ENCODE data around the gene SHISA5.

Gene SHISA5

DNA sequence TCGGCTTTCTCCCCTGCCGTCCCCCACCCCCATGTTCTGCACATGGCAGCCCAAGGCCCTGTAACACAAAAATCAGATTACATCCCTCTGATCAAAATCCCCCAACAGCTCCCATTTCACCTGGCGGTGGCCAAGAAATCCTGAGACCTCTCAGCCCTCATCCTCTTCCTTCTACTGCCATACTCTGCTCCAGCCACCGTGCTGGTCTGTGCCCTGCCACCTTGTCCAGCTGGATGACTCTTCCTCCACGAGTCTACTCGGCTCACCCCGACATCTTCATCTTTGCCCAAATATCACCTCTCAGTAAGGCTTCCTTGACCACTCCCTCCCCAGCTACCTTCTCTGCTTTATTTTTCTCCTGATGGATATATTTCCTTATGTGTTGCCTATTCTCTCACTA lies 67.1 kb downstream of the SHISA5 start:
- ATAC-seq, result no peak
- TF ChIP-seq PPARA (CRISPR knock-in tag; IDR thresholded peaks at IDR 0.05; ENCODE audit: borderline replicate concordance), result no peak
- TF ChIP-seq ISL1 (CRISPR knock-in tag; IDR thresholded peaks at IDR 0.05), result no peak
- no peak for TF ChIP-seq CSDC2 (CRISPR knock-in tag; IDR thresholded peaks at IDR 0.05)
- TF ChIP-seq, protein P1, sequence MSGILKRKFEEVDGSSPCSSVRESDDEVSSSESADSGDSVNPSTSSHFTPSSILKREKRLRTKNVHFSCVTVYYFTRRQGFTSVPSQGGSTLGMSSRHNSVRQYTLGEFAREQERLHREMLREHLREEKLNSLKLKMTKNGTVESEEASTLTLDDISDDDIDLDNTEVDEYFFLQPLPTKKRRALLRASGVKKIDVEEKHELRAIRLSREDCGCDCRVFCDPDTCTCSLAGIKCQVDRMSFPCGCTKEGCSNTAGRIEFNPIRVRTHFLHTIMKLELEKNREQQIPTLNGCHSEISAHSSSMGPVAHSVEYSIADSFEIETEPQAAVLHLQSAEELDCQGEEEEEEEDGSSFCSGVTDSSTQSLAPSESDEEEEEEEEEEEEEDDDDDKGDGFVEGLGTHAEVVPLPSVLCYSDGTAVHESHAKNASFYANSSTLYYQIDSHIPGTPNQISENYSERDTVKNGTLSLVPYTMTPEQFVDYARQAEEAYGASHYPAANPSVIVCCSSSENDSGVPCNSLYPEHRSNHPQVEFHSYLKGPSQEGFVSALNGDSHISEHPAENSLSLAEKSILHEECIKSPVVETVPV (CRISPR knock-in tag; IDR thresholded peaks at IDR 0.05), result no peak
- TF ChIP-seq GLIS3 (CRISPR knock-in tag; IDR thresholded peaks at IDR 0.05), result no peak
- no peak for TF ChIP-seq ZNF70 (CRISPR knock-in tag; IDR thresholded peaks at IDR 0.05)
- TF ChIP-seq ZFP30 (CRISPR knock-in tag; IDR thresholded peaks at IDR 0.05), result no peak
- no peak for TF ChIP-seq ESRRG (CRISPR knock-in tag; IDR thresholded peaks at IDR 0.05)
- no peak for TF ChIP-seq ZC3H10 (CRISPR knock-in tag; IDR thresholded peaks at IDR 0.05)
- no peak for TF ChIP-seq ZFP3 (CRISPR knock-in tag; IDR thresholded peaks at IDR 0.05)

DNA sequence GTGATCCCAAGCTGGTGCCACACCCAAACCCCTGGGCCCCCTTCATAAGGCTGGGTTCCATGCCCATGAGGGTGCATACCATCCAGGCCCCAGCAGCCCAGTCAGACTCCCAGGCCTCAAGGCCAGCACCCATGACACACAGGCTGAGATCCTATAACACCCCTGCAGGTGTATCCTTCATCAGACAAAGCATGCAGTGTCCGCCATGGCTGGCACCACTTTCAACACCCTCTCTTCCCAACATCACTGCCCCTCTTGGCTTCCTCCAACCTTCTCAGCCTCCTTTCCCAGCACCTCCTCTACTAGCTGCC lies 67.5 kb downstream of the SHISA5 start:
- no peak for ATAC-seq
- TF ChIP-seq, protein P1 (CRISPR knock-in tag; IDR thresholded peaks at IDR 0.05), result no peak
- TF ChIP-seq ESRRG (CRISPR knock-in tag; IDR thresholded peaks at IDR 0.05) (no peak), ZNF70 (CRISPR knock-in tag; IDR thresholded peaks at IDR 0.05) (no peak), ISL1 (CRISPR knock-in tag; IDR thresholded peaks at IDR 0.05) (no peak), TCF4 (CRISPR knock-in tag; IDR thresholded peaks at IDR 0.05; ENCODE audit: borderline replicate concordance) (no peak), RARB (CRISPR knock-in tag; IDR thresholded peaks at IDR 0.05) (no peak)
- TF ChIP-seq, protein P2, sequence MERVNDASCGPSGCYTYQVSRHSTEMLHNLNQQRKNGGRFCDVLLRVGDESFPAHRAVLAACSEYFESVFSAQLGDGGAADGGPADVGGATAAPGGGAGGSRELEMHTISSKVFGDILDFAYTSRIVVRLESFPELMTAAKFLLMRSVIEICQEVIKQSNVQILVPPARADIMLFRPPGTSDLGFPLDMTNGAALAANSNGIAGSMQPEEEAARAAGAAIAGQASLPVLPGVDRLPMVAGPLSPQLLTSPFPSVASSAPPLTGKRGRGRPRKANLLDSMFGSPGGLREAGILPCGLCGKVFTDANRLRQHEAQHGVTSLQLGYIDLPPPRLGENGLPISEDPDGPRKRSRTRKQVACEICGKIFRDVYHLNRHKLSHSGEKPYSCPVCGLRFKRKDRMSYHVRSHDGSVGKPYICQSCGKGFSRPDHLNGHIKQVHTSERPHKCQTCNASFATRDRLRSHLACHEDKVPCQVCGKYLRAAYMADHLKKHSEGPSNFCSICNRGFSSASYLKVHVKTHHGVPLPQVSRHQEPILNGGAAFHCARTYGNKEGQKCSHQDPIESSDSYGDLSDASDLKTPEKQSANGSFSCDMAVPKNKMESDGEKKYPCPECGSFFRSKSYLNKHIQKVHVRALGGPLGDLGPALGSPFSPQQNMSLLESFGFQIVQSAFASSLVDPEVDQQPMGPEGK (CRISPR knock-in tag; IDR thresholded peaks at IDR 0.05; ENCODE audit: borderline replicate concordance), result no peak
- TF ChIP-seq, protein P3, sequence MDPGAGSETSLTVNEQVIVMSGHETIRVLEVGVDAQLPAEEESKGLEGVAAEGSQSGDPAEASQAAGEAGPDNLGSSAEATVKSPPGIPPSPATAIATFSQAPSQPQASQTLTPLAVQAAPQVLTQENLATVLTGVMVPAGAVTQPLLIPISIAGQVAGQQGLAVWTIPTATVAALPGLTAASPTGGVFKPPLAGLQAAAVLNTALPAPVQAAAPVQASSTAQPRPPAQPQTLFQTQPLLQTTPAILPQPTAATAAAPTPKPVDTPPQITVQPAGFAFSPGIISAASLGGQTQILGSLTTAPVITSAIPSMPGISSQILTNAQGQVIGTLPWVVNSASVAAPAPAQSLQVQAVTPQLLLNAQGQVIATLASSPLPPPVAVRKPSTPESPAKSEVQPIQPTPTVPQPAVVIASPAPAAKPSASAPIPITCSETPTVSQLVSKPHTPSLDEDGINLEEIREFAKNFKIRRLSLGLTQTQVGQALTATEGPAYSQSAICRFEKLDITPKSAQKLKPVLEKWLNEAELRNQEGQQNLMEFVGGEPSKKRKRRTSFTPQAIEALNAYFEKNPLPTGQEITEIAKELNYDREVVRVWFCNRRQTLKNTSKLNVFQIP (CRISPR knock-in tag; IDR thresholded peaks at IDR 0.05; ENCODE audit: borderline replicate concordance, low read depth), result no peak

DNA sequence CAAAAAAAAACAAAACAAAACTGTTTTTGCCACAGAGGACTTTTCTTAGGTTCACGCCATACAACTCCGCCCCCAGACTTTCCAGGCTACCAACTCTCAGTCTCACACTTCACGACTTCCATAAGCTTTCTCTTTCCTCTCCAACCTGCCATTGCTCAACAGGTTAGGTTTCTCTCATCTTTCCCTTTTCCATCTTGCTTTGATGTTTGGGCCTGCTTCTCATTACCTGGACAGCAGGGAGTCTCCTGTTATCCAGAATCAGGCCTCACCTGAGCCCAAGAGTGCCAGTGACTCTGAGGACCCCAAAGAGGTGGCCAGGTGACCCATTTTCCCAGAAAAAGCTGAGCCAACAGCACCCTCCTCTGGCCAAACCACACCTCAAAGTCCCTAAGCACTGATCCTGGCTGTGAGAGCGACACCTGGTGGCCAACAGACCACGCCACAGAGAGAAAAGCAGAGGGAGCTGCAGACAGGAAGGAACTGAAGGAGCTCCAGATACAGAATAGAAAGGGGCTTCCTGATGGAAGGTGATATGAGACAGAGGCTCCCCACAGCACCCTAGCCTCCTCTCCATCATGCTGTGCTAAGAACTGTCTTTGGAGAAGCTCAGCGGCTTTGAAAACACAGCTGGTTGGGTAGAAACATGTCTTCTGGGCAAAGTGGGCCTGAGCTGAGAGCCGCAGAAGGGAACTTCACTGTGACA lies 68.0 kb downstream of the SHISA5 start:
- TF ChIP-seq ZNF70 (CRISPR knock-in tag; IDR thresholded peaks at IDR 0.05) (no peak), GLIS3 (CRISPR knock-in tag; IDR thresholded peaks at IDR 0.05) (no peak), ZFP3 (CRISPR knock-in tag; IDR thresholded peaks at IDR 0.05) (no peak), ZNF565 (CRISPR knock-in tag; conservative IDR thresholded peaks at IDR 0.05; ENCODE audit: low read depth) (no peak), ZC3H10 (CRISPR knock-in tag; IDR thresholded peaks at IDR 0.05) (no peak), BACH2 (CRISPR knock-in tag; IDR thresholded peaks at IDR 0.05; ENCODE audit: borderline replicate concordance) (no peak), SNAI2 (CRISPR knock-in tag; IDR thresholded peaks at IDR 0.05) (no peak), TOX (CRISPR knock-in tag; IDR thresholded peaks at IDR 0.05; ENCODE audit: borderline replicate concordance) (no peak), PPARA (CRISPR knock-in tag; IDR thresholded peaks at IDR 0.05; ENCODE audit: borderline replicate concordance) (no peak), ESRRG (CRISPR knock-in tag; IDR thresholded peaks at IDR 0.05) (no peak), RARB (CRISPR knock-in tag; IDR thresholded peaks at IDR 0.05) (no peak), ARNTL (CRISPR knock-in tag; IDR thresholded peaks at IDR 0.05; ENCODE audit: borderline replicate concordance, low read depth) (no peak), ISL1 (CRISPR knock-in tag; IDR thresholded peaks at IDR 0.05) (no peak), ZNF8 (CRISPR knock-in tag; IDR thresholded peaks at IDR 0.05) (no peak), TCF4 (CRISPR knock-in tag; IDR thresholded peaks at IDR 0.05; ENCODE audit: borderline replicate concordance) (no peak), ZFP30 (CRISPR knock-in tag; IDR thresholded peaks at IDR 0.05) (no peak)
- TF ChIP-seq, protein P1 (CRISPR knock-in tag; IDR thresholded peaks at IDR 0.05), result no peak
- TF ChIP-seq, protein P3 (CRISPR knock-in tag; IDR thresholded peaks at IDR 0.05; ENCODE audit: borderline replicate concordance, low read depth), result no peak
- TF ChIP-seq, protein P2 (CRISPR knock-in tag; IDR thresholded peaks at IDR 0.05; ENCODE audit: borderline replicate concordance), result no peak
- TF ChIP-seq, protein P4, sequence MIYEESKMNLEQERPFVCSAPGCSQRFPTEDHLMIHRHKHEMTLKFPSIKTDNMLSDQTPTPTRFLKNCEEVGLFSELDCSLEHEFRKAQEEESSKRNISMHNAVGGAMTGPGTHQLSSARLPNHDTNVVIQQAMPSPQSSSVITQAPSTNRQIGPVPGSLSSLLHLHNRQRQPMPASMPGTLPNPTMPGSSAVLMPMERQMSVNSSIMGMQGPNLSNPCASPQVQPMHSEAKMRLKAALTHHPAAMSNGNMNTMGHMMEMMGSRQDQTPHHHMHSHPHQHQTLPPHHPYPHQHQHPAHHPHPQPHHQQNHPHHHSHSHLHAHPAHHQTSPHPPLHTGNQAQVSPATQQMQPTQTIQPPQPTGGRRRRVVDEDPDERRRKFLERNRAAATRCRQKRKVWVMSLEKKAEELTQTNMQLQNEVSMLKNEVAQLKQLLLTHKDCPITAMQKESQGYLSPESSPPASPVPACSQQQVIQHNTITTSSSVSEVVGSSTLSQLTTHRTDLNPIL (CRISPR knock-in tag; IDR thresholded peaks at IDR 0.05; ENCODE audit: low read depth), result no peak
- peak; percentile 66 for ATAC-seq

Data from SK-N-SH treated with all-trans-retinoic acid at 6 μM for 48 hours (cell line).